ENCODE results near the gene ZC3H12C.
"Not testable (repeated sequence)": the region's sequence is repeated elsewhere in the genome, so short reads cannot be mapped to it uniquely, and the experiment has no call there.

ZC3H12C gene

DNA sequence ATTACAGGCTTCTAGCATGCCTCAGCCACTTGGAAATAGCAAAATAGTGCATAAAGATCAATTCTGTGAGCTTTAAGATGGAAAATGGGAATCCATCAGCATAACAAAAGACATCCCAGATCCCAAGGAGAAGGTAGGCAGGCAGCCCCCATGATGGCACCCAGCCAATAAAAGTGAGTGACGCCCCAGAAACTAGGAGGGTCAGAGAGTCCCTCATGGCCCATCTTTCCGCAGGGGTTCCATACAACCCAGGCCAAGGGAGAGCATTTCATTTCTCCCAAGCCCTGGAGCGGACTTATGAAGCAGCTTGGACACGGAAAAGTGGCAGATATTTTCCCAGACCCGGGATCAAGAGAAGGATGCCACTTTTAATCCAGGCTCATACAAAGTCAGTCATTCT is 93.3 kb downstream of the ZC3H12C start:
- DNase-seq, result no peak

DNA sequence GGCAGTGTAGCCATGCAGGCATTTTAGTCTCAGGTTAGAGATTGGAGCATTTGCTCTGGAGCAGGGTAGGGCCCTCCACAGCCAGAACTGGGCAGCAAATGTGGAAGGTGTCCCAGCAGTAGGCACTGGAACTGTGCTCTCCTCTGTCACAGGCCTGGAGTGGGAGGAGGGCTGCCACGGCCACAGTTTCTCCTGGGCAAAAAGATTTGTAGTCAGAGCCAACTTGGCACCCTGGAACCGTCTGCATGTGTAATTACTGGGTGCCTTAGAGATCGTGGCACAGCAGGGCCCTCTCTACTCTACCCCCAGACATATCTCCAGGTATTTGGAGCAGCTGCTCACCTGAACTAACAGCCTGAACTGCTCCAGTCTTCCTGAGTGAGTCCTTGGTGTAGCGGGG is 93.7 kb downstream of the ZC3H12C start:
- DNase-seq, result no peak

DNA sequence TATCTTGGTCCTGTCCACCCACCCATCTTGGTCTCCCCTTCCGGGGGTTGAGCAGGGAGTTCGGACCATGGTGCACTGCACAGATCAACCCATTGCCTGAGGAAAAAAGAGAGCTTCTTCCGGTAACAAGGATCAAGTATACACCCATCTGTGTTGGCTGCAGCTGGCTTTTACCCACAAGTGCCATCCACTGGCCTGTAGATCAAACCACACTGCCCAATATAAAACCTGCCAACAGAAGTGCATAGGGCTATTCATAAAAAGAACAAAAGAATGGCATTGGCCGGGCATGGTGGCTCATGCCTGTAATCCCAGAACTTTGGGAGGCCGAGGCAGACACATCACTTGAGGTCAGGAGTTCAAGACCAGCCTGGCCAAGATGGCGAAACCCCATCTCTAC is 94.5 kb downstream of the ZC3H12C start:
- DNase-seq, result no peak

DNA sequence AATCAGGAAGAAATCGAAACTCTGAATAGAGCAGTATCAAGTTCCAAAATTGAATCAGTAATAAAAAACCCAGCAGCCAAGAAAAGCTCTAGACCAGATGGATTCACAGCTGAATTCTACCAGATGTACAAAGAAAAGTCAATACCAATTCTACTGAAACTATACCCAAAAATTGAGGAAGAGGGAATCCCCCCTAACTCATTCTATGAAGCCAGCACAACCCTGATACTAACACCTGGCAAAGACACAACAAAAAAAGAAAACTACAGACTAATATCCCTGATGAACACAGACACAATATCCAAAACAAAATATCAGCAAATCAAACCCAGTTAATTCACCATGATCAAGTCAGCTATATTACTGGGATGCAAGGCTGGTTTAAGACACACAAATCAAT is 97.7 kb downstream of the ZC3H12C start:
- DNase-seq, result no peak

DNA sequence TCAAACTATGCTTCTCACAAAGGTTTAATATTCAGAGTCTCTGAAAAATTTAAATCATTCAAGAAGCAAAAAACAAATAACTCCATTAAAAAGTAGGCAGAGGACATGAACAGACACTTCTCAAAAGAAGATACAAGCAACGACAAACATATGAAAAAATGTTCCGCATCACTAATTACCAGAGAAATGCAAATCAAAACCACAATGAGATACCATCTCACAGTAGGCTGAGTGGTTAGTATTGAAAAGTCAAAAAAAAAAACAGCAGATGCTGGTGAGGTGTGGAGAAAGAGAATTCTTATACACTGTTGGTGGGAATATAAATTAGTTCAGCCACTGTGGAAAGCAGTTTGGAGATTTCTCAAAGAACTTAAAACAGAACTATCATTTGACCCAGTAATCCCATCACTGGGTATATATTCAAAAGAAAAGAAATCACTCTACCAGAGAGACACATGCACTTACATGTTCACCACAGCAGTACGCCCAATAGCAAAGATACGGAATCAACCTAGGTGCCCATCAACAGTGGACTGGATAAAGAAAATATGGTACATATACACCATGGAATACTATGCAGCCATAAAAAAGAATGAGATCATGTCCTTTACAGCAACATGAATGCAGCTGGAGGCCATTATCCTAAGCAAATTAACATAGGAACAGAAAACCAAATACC is 99.6 kb downstream of the ZC3H12C start:
- peak; percentile 96 to 97 for DNase-seq

DNA sequence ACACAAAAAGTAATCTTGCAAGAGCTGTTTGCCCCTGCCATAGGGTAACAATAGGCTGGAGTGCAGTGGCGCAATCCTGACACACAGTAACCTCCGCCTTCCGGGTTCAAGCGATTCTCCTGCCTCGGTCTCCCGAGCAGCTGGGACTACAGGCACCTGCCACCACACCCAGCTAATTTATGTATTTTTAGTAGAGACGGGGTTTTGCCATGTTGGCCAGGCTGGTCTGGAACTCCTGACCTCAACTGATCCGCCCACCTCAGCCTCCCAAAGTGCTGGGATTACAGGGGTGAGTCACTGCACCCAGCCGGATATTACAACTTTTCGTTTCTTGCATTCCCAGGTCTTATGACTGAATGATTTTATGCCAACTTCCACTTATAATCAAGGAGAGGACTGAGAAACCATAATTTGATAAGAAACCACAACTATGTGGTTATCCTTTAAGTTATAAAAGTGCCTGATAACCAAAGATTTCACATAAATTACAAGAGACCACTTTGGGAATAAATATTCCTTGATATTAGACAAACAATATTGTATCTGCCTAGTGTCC is 101.1 kb downstream of the ZC3H12C start:
- not testable (repeated sequence) for DNase-seq

DNA sequence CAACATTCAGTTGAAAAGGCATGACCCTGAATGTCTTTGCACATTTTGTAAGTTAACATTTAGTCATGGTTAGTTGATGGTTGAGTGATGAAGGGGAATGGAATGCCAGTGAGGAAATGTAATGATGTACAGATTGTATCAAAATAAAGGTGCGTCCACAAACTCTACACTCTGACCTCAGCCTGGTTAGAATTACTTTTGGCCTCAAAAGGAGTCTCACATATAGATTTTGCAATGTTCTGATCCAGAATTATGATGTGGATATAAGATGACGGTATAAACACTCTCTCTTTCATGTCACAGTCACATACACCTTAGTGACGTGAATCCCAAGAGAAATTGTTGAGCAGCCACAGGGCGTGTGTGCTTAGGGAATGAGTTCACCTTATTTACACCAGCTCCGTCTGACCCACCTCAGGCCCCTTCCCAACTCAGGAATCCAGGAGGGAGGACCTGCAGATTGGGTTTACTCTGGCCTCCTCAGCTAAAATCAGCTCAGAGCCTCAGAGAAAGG is 103.1 kb downstream of the ZC3H12C start:
- no peak for DNase-seq

DNA sequence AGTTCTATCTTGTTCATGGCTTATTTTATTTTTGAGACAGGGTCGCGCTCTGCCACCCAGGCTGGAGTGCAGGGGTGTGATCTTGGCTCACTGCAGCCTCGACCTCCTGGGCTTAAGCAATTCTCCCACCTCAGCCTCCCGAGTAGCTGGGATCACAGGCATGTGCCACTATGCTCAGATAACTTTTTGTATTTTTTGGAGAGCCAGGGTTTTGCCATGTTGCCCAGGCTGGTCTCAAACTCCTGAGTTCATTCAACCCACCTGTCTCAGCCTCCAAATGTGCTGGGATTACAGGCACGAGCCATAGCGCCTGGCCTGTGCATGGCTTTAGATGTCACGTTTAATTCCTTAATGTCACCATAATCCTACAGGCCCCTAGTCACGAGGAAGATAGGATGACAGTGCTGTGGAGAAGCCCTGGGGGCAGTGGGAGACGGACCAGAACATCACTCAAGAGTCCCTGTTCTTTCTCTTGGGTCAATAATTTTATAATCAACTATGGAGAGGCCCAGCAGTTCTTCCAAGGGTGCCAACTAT is 103.8 kb downstream of the ZC3H12C start:
- no peak for DNase-seq

DNA sequence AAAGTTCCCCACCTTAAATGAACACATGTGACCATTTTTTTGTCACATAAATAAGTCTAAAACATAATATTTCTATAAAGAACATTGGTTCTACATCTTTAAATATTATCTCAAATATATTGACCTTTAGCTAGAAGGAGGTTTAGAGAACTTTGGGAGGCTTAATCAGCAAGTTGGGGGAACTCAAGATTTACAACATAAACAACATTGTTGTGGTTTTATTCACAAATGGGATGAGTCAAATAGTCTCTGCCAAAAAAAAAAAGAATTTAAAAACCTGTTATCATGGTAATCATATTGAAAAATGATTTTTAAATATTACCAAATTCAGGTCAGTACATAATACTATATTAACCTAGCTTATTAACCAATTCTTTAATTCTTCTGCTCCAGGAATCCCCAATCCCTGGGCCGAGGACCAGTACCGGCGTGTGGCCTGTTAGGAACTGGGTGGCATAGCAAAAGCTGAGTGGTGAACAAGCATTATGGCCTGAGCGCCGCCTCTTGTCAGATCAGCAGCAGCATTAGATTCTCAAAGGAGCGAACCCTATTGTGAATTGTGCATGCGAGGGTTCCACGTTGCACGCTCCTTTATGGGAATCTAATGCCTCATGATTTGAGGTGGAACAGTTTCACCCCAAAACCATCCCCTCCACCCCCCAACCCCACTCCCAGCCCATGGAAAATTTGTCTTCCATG is 105.0 kb downstream of the ZC3H12C start:
- no peak for DNase-seq

DNA sequence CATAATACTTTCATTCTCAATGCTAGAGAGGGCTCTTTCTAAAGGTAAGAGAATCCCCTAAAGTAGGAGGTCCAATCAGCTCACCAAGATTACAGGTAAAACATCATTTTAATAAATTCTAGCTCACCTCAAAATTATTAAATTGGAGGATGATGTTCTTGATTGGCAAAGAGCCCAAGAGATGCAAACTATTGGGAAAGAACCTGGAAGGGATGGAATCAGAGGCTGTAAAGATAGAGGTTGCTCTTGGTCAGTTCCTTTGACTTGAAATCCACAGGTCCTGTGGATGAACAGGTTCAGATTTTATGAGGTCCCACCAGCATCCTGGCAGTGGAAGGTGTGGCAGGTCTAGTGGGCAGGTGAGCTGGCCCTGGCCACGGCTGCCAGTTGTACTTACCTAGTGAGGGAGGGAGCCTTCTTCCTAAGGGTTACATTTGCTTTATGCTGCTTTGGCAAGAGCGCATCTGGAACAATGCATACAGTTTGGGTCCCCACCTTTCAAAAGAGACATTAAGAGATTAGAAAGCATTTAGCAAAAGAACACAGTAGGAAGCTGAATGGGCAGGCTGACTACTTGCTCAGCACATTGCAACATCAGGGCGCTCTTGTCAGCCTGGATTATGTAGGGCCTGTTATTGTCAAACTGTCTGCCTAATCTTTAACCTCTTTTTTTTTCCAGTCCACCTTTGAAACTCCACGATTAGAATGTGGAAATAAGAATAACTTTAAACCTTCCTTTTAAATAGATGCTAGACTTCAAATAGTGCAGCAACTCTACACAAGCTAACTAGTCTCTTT is 106.2 kb downstream of the ZC3H12C start:
- peak in 1 of 2 experiments; percentile 52 for DNase-seq

DNA sequence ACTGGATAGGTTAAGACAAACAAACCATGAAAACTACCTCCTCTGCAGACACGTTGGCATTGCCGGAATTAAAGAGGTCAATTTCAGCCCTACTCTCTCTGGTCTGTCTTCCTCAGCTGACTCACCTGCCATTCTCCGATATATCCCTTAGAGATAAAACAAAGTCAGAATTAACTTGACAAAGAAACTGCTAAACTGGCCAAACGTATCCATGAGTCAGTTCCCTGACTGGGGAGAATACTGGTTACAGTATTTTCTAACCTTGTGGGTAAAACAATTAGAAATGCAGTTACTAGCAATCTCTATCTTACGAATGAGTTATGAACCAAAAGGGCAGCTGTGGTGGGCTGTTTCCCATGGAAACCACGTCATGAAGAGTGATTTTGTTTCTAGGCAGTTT is 107.0 kb downstream of the ZC3H12C start:
- peak; percentile 79 to 91 for DNase-seq

DNA sequence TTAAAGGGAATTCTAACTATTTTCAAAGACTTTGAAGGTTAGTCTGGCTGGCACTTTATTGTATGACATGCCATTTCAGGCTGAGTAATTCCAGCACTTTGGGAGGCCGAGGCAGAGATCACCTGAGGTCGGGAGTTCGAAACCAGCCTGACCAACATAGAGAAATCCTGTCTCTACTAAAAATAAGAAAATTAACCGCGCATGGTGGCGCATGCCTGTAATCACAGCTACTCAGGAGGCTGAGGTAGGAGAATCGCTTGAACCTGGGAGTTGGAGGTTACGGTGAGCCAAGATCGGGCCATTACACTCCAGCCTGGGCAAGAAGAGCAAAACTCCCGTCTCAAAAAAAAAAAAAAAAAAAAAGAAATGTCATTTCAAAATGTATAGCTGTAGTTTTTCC is 107.6 kb downstream of the ZC3H12C start:
- DNase-seq, result no peak

DNA sequence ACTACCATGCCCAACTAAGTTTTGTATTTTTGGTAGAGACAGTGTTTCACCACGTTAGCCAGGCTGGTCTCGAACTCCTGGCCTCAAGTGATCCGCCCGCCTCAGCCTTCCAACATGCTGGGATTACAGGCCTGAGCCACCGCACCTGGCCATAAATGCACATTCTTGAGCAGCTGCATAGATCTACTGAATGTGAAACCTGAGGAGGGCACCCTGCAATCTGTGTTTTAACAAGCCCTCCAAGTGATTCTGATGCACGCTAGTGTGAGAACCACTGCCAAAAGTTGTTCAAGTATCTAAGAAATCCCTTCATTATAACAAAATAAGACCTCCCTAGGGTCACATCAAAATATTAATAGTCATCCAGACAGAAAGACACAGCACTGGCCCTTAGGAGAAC is 113.9 kb downstream of the ZC3H12C start:
- peak in 1 of 2 experiments; percentile 48 for DNase-seq

DNA sequence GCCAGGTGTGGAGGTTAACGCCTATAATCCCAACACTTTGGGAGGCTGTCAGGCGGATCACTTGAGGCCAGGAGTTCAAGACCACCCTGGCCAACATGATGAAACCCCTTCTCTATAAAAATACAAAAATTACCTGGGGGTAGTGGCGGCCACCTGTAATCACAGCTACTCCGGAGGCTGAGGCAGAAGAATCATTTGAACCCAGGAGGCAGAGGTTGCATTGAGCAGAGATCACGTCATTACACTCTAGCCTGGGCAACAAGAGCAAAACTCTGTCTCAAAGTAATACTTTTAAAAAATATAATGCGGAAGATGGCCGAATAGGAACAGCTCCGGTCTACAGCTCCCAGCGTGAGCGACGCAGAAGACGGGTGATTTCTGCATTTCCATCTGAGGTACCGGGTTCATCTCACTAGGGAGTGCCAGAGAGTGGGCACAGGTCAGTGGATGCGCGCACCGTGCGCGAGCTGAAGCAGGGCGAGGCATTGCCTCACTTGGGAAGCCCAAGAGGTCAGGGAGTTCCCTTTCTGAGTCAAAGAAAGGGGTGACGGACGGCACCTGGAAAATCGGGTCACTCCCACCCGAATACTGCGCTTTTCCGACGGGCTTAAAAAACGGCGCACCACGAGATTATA is 115.6 kb downstream of the ZC3H12C start:
- peak; percentile 78 to 86 for DNase-seq

DNA sequence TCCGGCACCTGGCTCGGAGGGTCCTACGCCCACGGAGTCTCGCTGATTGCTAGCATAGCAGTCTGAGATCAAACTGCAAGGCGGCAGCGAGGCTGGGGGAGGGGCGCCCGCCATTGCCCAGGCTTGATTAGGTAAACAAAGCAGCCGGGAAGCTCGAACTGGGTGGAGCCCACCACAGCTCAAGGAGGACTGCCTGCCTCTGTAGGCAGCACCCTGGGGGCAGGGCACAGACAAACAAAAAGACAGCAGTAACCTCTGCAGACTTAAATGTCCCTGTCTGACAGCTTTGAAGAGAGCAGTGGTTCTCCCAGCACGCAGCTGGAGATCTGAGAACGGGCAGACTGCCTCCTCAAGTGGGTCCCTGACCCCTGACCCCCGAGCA is 116.1 kb downstream of the ZC3H12C start:
- not testable (repeated sequence) for DNase-seq

DNA sequence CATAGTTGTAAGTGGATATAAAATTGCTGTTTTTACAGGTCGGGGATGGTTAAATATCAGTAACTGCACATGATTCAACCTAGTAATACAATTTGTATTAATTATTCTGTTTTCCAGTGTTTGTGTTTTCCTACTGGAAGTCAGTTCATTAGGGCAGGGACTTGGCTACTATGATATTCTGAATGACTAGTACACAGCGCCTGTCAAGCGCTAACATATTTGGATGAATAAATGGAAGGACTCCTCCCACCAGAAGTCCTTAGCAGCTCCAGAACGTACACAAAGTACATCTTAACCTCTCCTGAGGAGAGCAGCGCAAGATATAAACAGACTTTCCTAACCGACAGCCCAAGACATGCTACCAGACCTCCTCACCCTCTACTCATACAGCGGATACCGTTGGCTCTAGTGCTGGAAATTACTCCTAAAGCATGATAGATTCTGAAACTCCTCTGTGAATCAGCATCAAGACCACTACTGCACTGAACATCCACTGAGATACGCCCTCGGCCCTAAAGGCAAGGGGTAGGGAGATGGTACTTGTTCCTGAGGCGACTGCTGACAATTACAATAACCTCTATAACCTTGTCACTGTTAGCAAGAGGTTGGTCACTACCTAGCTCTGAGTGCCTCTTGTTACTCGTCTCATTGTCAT is 124.2 kb downstream of the ZC3H12C start:
- no peak for DNase-seq

DNA sequence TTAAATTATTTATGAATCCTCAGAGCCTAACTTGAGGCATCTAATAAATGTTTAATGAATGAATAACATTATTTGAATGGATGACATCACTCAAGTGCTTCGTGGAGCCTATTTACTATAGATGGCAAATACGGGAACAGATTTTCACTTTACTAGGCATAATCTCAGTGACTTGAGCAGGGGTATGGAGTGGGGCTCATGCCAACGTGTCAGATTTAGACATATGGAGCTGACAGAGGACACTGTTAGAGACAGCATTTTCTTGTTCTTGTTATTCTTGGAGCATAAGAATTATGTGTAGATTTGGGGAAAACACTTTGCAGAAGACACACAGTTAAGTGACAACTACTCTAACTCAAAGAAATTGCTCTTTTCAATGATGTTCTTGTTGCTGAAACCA is 124.7 kb downstream of the ZC3H12C start:
- no peak for DNase-seq

DNA sequence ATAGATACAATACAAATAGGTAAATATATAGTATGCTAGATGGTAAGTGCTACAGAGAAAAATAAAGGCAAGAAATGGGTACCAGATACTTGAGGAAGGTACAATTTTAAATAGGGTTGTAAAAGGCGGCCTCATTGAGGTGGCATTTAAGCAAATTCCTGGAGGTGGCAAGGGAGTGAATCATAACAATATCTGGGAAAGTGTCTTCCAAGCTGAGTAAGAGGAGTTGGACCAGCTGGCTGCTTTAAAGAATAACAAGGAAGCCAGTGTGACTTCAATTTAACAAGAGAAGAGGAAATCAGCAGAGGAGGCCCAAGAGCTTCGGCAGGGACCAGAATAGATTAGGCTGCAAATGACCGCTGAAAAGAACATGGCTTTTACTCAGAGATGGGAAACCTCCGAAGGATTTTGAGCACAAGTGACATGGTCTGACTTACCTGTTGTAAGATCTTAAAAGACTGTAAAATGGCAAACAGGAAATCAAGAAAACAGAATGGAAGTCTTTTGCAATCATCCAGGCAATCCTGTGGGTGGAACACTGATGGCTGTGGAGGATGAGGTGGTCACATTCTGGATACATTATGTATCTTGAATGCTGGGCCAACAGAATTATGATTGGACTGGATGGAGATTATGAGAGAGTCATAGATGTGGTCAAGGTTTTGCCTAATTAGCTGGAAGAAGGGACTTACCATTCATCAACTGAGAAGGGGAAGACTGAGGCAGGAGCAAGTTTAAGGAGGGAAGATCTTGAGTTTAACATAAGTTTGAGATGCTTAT is 126.0 kb downstream of the ZC3H12C start:
- DNase-seq, result no peak

All from NCI-H526 (cell line).